IMR-90 (cell line): ENCODE data around the gene PIP4K2A.

Source experiments
- CTCF ChIP-seq: conservative IDR thresholded peaks from 2 replicates; pipeline ENCODE4 v1.5.1; 2012; ENCODE audit warnings: mild to moderate bottlenecking, low read depth, low read length, improper control_type of control experiment
- MAFK ChIP-seq: IDR thresholded peaks from 2 replicates; pipeline ENCODE4 v1.6.1; 2012; ENCODE audit warnings: low read depth, low read length, improper control_type of control experiment
- NFE2L2 ChIP-seq: fragments of 150-350 bp; IDR thresholded peaks from 2 replicates; pipeline ENCODE4 v1.6.1; 2016; ENCODE audit warnings: low read depth, mild to moderate bottlenecking, low read length
- POLR2A ChIP-seq: IDR thresholded peaks from 2 replicates; pipeline ENCODE4 v1.6.1; 2012; ENCODE audit warnings: mild to moderate bottlenecking, low read depth, low read length
- RFX5 ChIP-seq: IDR thresholded peaks from 2 replicates; pipeline ENCODE4 v1.8.0; 2012; ENCODE audit warnings: low read depth, mild to moderate bottlenecking, low read length, moderate library complexity
- USF2 ChIP-seq: fragments of 150-350 bp; IDR thresholded peaks from 2 replicates; pipeline ENCODE4 v1.6.1; 2017; ENCODE audit warnings: mild to moderate bottlenecking, antibody characterized with exemption, low read length, low read depth

GRCh38 chr10:22593026-22593425 is 121.4 kb downstream of the PIP4K2A start:
- TF ChIP-seq POLR2A (no peak), CTCF (no peak), MAFK (no peak), RFX5 (no peak), NFE2L2 (no peak), USF2 (no peak)
